VCaP (cell line): ENCODE measurements around the gene CD72.
A peak's percentile ranks its signal among the peaks of the same experiment; 100 is the strongest.
"Not testable (repeated sequence)": the region's sequence is repeated elsewhere in the genome, so short reads cannot be mapped to it uniquely, and the experiment has no call there.

Experiments used
- H3K27ac ChIP-seq: fragments of 450-650 bp; 2 replicates; pipeline ENCODE4 v1.5.1; 2017
- CTCF ChIP-seq: fragments of 450-650 bp; conservative IDR thresholded peaks from 2 replicates; pipeline ENCODE4 v1.5.1; 2017; ENCODE audit warnings: mild to moderate bottlenecking, moderate library complexity

CD72 gene

GRCh38 chr9:35646533-35647265 lies 28.5 kb upstream of the CD72 start:
- H3K27ac ChIP-seq = peak overlapping the region; percentile 78; the same call in 1 of the 2 replicates
- TF ChIP-seq CTCF = peak; percentile 97

GRCh38 chr9:35646153-35646532 lies 27.9 kb upstream of the CD72 start:
- no peak for TF ChIP-seq CTCF
- peak overlapping the region; percentile 78; the same call in 1 of the 2 replicates for H3K27ac ChIP-seq

GRCh38 chr9:35645736-35646135 lies 27.5 kb upstream of the CD72 start:
- H3K27ac ChIP-seq = peak overlapping the region; percentile 78; the same call in 1 of the 2 replicates

GRCh38 chr9:35643046-35643445 lies 24.8 kb upstream of the CD72 start:
- no peak for TF ChIP-seq CTCF
- H3K27ac ChIP-seq = no peak overlapping the region

- H3K27ac ChIP-seq = not testable (repeated sequence)
These were observed 23.3 kb upstream of the CD72 start for GRCh38 chr9:35641478-35641877.

- not testable (repeated sequence) for H3K27ac ChIP-seq
These were observed 22.2 kb upstream of the CD72 start for GRCh38 chr9:35640431-35640830.

GRCh38 chr9:35639631-35640030 lies 21.4 kb upstream of the CD72 start:
- no peak for TF ChIP-seq CTCF
- H3K27ac ChIP-seq = no peak overlapping the region

- H3K27ac ChIP-seq = not testable (repeated sequence)
These were observed 21.0 kb upstream of the CD72 start for GRCh38 chr9:35639225-35639624.

GRCh38 chr9:35638751-35639150 lies 20.5 kb upstream of the CD72 start:
- H3K27ac ChIP-seq = not testable (repeated sequence)

- not testable (repeated sequence) for H3K27ac ChIP-seq
These were observed 19.3 kb upstream of the CD72 start for GRCh38 chr9:35637427-35637955.

- H3K27ac ChIP-seq = not testable (repeated sequence)
These were observed 18.6 kb upstream of the CD72 start for GRCh38 chr9:35636877-35637246.
